Liver (tissue), 9 donors: ENCODE measurements around the gene OR8D2. TPM values are rescaled to one million over a fixed set of nuclear protein-coding genes. Genes with fewer than 3 reads are reported as not detected.

Experiments
- DNase-seq: peaks from one replicate; pipeline ENCODE4 v3.0.0-alpha.2; 2017; ENCODE audit warnings: low spot score
- H3K27ac ChIP-seq, 2 donors: one replicate each; pipeline ENCODE4 v1.7.0; 2013; ENCODE audit warnings: inconsistent platforms in 2 of 2, low read length in 2 of 2, control low read depth in 1 of 2, low read depth in 1 of 2, mild to moderate bottlenecking in 1 of 2
- H3K27me3 ChIP-seq, 4 donors: one replicate each; pipeline versions ENCODE4 v1.6.1 to v1.7.0; 2013; ENCODE audit warnings: low read length in 3 of 4, inconsistent platforms in 1 of 4, mild to moderate bottlenecking in 1 of 4, moderate library complexity in 1 of 4; ENCODE audit not compliant: control insufficient read depth in 4 of 4, insufficient read depth in 4 of 4
- H3K36me3 ChIP-seq, 4 donors: one replicate each; pipeline versions ENCODE4 v1.6.1 to v1.7.0; 2013; ENCODE audit warnings: low read length in 3 of 4, mild to moderate bottlenecking in 3 of 4, low read depth in 1 of 4, moderate library complexity in 1 of 4; ENCODE audit not compliant: control insufficient read depth in 4 of 4, insufficient read depth in 3 of 4
- H3K4me1 ChIP-seq, 4 donors: one replicate each; pipeline versions ENCODE4 v1.6.1 to v1.7.0; 2013; ENCODE audit warnings: low read length in 3 of 4, mild to moderate bottlenecking in 3 of 4, moderate library complexity in 1 of 4; ENCODE audit not compliant: control insufficient read depth in 4 of 4, insufficient read depth in 4 of 4
- H3K4me3 ChIP-seq, 3 donors: one replicate each; pipeline versions ENCODE4 v1.6.1 to v1.7.0; 2013; ENCODE audit warnings: low read length in 3 of 3, control low read depth in 1 of 3, low read depth in 1 of 3, mild to moderate bottlenecking in 1 of 3
- H3K9ac ChIP-seq, 2 donors: one replicate each; pipeline ENCODE4 v1.7.0; 2013; ENCODE audit warnings: low read length in 2 of 2, mild to moderate bottlenecking in 2 of 2, moderate library complexity in 2 of 2, control low read depth in 1 of 2, low read depth in 1 of 2
- H3K9me3 ChIP-seq, 4 donors: one replicate each; pipeline versions ENCODE4 v1.6.1 to v1.7.0; 2013; ENCODE audit warnings: low read length in 3 of 4; ENCODE audit not compliant: control insufficient read depth in 4 of 4
- ATF3 ChIP-seq: IDR thresholded peaks from 2 replicates; pipeline ENCODE4 v1.6.1; 2016; ENCODE audit warnings: antibody characterized with exemption
- CTCF ChIP-seq: fragments of 150-350 bp; IDR thresholded peaks from 2 replicates; pipeline ENCODE4 v1.5.1; 2017; ENCODE audit warnings: improper control_type of control experiment, low read depth, low read length; ENCODE audit not compliant: missing input control
- EGR1 ChIP-seq, 2 donors: IDR thresholded peaks; 2 replicates each; pipeline ENCODE4 v1.6.1; 2016 to 2018; ENCODE audit warnings: antibody characterized with exemption in 2 of 2, low read depth in 2 of 2
- FOXA1 ChIP-seq: IDR thresholded peaks from 2 replicates; pipeline ENCODE4 v1.6.1; 2016; ENCODE audit warnings: antibody characterized with exemption
- FOXA2 ChIP-seq: IDR thresholded peaks from 2 replicates; pipeline ENCODE4 v1.6.1; 2016; ENCODE audit warnings: antibody characterized with exemption
- GABPA ChIP-seq, 2 donors: IDR thresholded peaks in 1 of 2; conservative IDR thresholded peaks in 1 of 2; 2 replicates each; pipeline ENCODE4 v1.6.1; 2016; ENCODE audit warnings: antibody characterized with exemption in 2 of 2, mild to moderate bottlenecking in 1 of 2, moderate library complexity in 1 of 2
- HNF4A ChIP-seq, 2 donors: conservative IDR thresholded peaks; 2 replicates each; pipeline ENCODE4 v1.6.1; 2016; ENCODE audit warnings: antibody characterized with exemption in 2 of 2, mild to moderate bottlenecking in 2 of 2
- HNF4G ChIP-seq: IDR thresholded peaks from 2 replicates; pipeline ENCODE4 v1.6.1; 2016; ENCODE audit warnings: antibody characterized with exemption
- JUND ChIP-seq, 2 donors: IDR thresholded peaks; 2 replicates each; pipeline ENCODE4 v1.6.1; 2016; ENCODE audit warnings: antibody characterized with exemption in 2 of 2
- MAX ChIP-seq: IDR thresholded peaks from 2 replicates; pipeline ENCODE4 v1.6.1; 2016; ENCODE audit warnings: antibody characterized with exemption
- NR2F2 ChIP-seq: IDR thresholded peaks from 2 replicates; pipeline ENCODE4 v1.6.1; 2016; ENCODE audit warnings: antibody characterized with exemption
- RAD21 ChIP-seq, 2 donors: IDR thresholded peaks; 2 replicates each; pipeline ENCODE4 v1.6.1; 2016; ENCODE audit warnings: antibody characterized with exemption in 2 of 2, mild to moderate bottlenecking in 2 of 2
- RXRA ChIP-seq, 2 donors: IDR thresholded peaks; 2 replicates each; pipeline ENCODE4 v1.6.1; 2017 to 2018; ENCODE audit warnings: antibody characterized with exemption in 2 of 2, mild to moderate bottlenecking in 1 of 2
- SP1 ChIP-seq: IDR thresholded peaks from 2 replicates; pipeline ENCODE4 v1.6.1; 2018; ENCODE audit warnings: antibody characterized with exemption, mild to moderate bottlenecking
- TAF1 ChIP-seq: conservative IDR thresholded peaks from 2 replicates; pipeline ENCODE4 v1.6.1; 2016; ENCODE audit warnings: antibody characterized with exemption, mild to moderate bottlenecking
- YY1 ChIP-seq: IDR thresholded peaks from 2 replicates; pipeline ENCODE4 v1.6.1; 2016; ENCODE audit warnings: antibody characterized with exemption, mild to moderate bottlenecking
- WGBS: extraction: QIAGEN DNeasy Blood & Tissue Kit; methylation state at CpG from one replicate; pipeline ENCODE4 v1.1.7; 2013; 5-methylcytosine and 5-hydroxymethylcytosine counted together
- polyA plus RNA-seq, 2 donors: library from polyadenylated mRNA; stranded (reverse) in 1 of 2; unstranded in 1 of 2; fragments of 200-250 nt in 1 of 2; fragments of >200 nt in 1 of 2; fragmentation: Nextera tagmentation in 1 of 2; extraction: Ambion mirVana in 1 of 2; gene quantifications; one replicate each; pipeline versions ENCODE4 v1.2.1 to v1.2.3, GENCODE V29; 2013 to 2015
- total RNA-seq, 2 donors: library from RNA; depleted of rRNA; stranded (reverse); fragments of >200 nt; gene quantifications; one replicate each; pipeline ENCODE4 v1.2.3, GENCODE V29; 2014
- TF ChIP-seq, protein P1 (sequence below): IDR thresholded peaks from 2 replicates; pipeline ENCODE4 v1.6.1; 2016; ENCODE audit warnings: antibody characterized with exemption, mild to moderate bottlenecking
- TF ChIP-seq, protein P2 (sequence below): IDR thresholded peaks from 2 replicates; pipeline ENCODE4 v1.6.1; 2016; ENCODE audit warnings: antibody characterized with exemption
- donor health status: healthy.
- donor health status: healthy.
- donor health status: healthy.
- donor health status: healthy.
- donor health status: healthy.

OR8D2 gene
- total and polyA plus RNA-seq, 4 donors = not detected

GRCh38 chr11:124276081-124276480 lies 43.9 kb downstream of the OR8D2 start:
- no peaks in the 10 kb centered on the region for H3K4me1 ChIP-seq
- no peaks in the 10 kb centered on the region for H3K9me3 ChIP-seq
- H3K36me3 ChIP-seq = no peaks in the 10 kb centered on the region
- no peak overlapping the region for H3K9ac ChIP-seq
- H3K4me3 ChIP-seq = no peak overlapping the region
- no peak for DNase-seq
- H3K27ac ChIP-seq = no peak overlapping the region
- 59% methylated on average over 1 of the region's 1 CpG for WGBS
- TF ChIP-seq SP1 = no peak
- TF ChIP-seq CTCF = no peak
- no peak for TF ChIP-seq RAD21 (IDR thresholded peaks at IDR 0.05)
- TF ChIP-seq NR2F2 = no peak
- TF ChIP-seq MAX = no peak
- no peak for TF ChIP-seq EGR1 (IDR thresholded peaks at IDR 0.05; ENCODE audit: low read depth in 2 of 2)
- TF ChIP-seq FOXA1 = no peak
- TF ChIP-seq HNF4A (conservative IDR thresholded peaks at IDR 0.05) = no peak
- no peak for TF ChIP-seq FOXA2
- TF ChIP-seq, protein P1, sequence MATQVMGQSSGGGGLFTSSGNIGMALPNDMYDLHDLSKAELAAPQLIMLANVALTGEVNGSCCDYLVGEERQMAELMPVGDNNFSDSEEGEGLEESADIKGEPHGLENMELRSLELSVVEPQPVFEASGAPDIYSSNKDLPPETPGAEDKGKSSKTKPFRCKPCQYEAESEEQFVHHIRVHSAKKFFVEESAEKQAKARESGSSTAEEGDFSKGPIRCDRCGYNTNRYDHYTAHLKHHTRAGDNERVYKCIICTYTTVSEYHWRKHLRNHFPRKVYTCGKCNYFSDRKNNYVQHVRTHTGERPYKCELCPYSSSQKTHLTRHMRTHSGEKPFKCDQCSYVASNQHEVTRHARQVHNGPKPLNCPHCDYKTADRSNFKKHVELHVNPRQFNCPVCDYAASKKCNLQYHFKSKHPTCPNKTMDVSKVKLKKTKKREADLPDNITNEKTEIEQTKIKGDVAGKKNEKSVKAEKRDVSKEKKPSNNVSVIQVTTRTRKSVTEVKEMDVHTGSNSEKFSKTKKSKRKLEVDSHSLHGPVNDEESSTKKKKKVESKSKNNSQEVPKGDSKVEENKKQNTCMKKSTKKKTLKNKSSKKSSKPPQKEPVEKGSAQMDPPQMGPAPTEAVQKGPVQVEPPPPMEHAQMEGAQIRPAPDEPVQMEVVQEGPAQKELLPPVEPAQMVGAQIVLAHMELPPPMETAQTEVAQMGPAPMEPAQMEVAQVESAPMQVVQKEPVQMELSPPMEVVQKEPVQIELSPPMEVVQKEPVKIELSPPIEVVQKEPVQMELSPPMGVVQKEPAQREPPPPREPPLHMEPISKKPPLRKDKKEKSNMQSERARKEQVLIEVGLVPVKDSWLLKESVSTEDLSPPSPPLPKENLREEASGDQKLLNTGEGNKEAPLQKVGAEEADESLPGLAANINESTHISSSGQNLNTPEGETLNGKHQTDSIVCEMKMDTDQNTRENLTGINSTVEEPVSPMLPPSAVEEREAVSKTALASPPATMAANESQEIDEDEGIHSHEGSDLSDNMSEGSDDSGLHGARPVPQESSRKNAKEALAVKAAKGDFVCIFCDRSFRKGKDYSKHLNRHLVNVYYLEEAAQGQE = no peak
- TF ChIP-seq, protein P2, sequence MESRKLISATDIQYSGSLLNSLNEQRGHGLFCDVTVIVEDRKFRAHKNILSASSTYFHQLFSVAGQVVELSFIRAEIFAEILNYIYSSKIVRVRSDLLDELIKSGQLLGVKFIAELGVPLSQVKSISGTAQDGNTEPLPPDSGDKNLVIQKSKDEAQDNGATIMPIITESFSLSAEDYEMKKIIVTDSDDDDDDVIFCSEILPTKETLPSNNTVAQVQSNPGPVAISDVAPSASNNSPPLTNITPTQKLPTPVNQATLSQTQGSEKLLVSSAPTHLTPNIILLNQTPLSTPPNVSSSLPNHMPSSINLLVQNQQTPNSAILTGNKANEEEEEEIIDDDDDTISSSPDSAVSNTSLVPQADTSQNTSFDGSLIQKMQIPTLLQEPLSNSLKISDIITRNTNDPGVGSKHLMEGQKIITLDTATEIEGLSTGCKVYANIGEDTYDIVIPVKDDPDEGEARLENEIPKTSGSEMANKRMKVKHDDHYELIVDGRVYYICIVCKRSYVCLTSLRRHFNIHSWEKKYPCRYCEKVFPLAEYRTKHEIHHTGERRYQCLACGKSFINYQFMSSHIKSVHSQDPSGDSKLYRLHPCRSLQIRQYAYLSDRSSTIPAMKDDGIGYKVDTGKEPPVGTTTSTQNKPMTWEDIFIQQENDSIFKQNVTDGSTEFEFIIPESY = no peak
- no peak for TF ChIP-seq GABPA (IDR thresholded peaks at IDR 0.05 in 1 of 2, conservative IDR thresholded peaks at IDR 0.05 in 1 of 2)
- H3K27me3 ChIP-seq = no peaks in the 10 kb centered on the region

GRCh38 chr11:124274000-124274399 lies 46.0 kb downstream of the OR8D2 start:
- H3K36me3 ChIP-seq = no peaks in the 10 kb centered on the region
- DNase-seq = no peak
- H3K27ac ChIP-seq = no peak overlapping the region
- no peaks in the 10 kb centered on the region for H3K9me3 ChIP-seq
- no peaks in the 10 kb centered on the region for H3K4me1 ChIP-seq
- WGBS = 79% methylated on average over 2 of the region's 2 CpGs
- no peaks in the 10 kb centered on the region for H3K27me3 ChIP-seq
- no peak overlapping the region for H3K4me3 ChIP-seq
- no peak overlapping the region for H3K9ac ChIP-seq
- TF ChIP-seq TAF1 (no peak), RXRA (IDR thresholded peaks at IDR 0.05) (no peak), FOXA2 (no peak), NR2F2 (no peak), HNF4A (conservative IDR thresholded peaks at IDR 0.05) (no peak), MAX (no peak), JUND (IDR thresholded peaks at IDR 0.05) (no peak), SP1 (no peak), EGR1 (IDR thresholded peaks at IDR 0.05; ENCODE audit: low read depth in 2 of 2) (no peak), CTCF (no peak), YY1 (no peak), RAD21 (IDR thresholded peaks at IDR 0.05) (no peak), HNF4G (no peak), GABPA (IDR thresholded peaks at IDR 0.05 in 1 of 2, conservative IDR thresholded peaks at IDR 0.05 in 1 of 2) (no peak), FOXA1 (no peak), ATF3 (no peak)
- TF ChIP-seq, protein P2 = no peak
